ENCODE data around the gene DDX39B. TPM values are rescaled to one million over a fixed set of nuclear protein-coding genes. Genes with fewer than 3 reads are reported as not detected.
A peak's percentile ranks its signal among the peaks of the same experiment; 100 is the strongest.

The DDX39B gene
- total RNA-seq, 1 donor from 2014 or later = 331 TPM

- TF ChIP-seq CTCF (IDR thresholded peaks at IDR 0.05) = no peak
- peak overlapping the region; percentile 74 for H3K27ac Mint-ChIP-seq (ENCODE audit: unreplicated experiment)
- H3K27me3 Mint-ChIP-seq (ENCODE audit: unreplicated experiment) = no peaks in the 10 kb centered on the region
- H3K9me3 Mint-ChIP-seq (ENCODE audit: unreplicated experiment) = no peaks in the 10 kb centered on the region
- no peaks in the 10 kb centered on the region for H3K36me3 Mint-ChIP-seq (ENCODE audit: unreplicated experiment)
- H3K4me1 Mint-ChIP-seq (ENCODE audit: unreplicated experiment) = peaks cover 17% of the 10 kb centered on the region
- H3K4me3 Mint-ChIP-seq (ENCODE audit: unreplicated experiment) = peak overlapping the region; percentile 5
- no peak for DNase-seq (ENCODE audit: extremely low spot score, unreplicated experiment)
Measured at GRCh38 chr6:31485055-31485454, 56.7 kb downstream of the DDX39B start.

- H3K36me3 Mint-ChIP-seq (ENCODE audit: unreplicated experiment) = no peaks in the 10 kb centered on the region
- no peaks in the 10 kb centered on the region for H3K9me3 Mint-ChIP-seq (ENCODE audit: unreplicated experiment)
- no peak overlapping the region for H3K4me3 Mint-ChIP-seq (ENCODE audit: unreplicated experiment)
- H3K4me1 Mint-ChIP-seq (ENCODE audit: unreplicated experiment) = peaks cover 17% of the 10 kb centered on the region
- H3K27me3 Mint-ChIP-seq (ENCODE audit: unreplicated experiment) = no peaks in the 10 kb centered on the region
- TF ChIP-seq CTCF (IDR thresholded peaks at IDR 0.05) = no peak
- no peak for DNase-seq (ENCODE audit: extremely low spot score, unreplicated experiment)
- no peak overlapping the region for H3K27ac Mint-ChIP-seq (ENCODE audit: unreplicated experiment)
Measured at GRCh38 chr6:31483392-31483791, 58.4 kb downstream of the DDX39B start.

GRCh38 chr6:31480574-31480973 is 61.2 kb downstream of the DDX39B start:
- Mint-ChIP-seq H3K9me3 (ENCODE audit: unreplicated experiment) (no peaks in the 10 kb centered on the region), H3K27me3 (ENCODE audit: unreplicated experiment) (no peaks in the 10 kb centered on the region), H3K36me3 (ENCODE audit: unreplicated experiment) (no peaks in the 10 kb centered on the region), H3K4me1 (ENCODE audit: unreplicated experiment) (peaks cover 12% of the 10 kb centered on the region), H3K4me3 (ENCODE audit: unreplicated experiment) (no peak overlapping the region), H3K27ac (ENCODE audit: unreplicated experiment) (no peak overlapping the region)
- peak; percentile 49 for DNase-seq (ENCODE audit: extremely low spot score, unreplicated experiment)
- no peak for TF ChIP-seq CTCF (IDR thresholded peaks at IDR 0.05)

Other genes starting within 250 kb of the DDX39B start
- gene HLA-B, start 184.8 kb downstream of the DDX39B start, total RNA-seq = 642 and 768 TPM in 2 replicates
- gene MICA, start 138.4 kb downstream of the DDX39B start, total RNA-seq = 32.2 and 33.0 TPM in 2 replicates
- gene MICB, start 43.9 kb downstream of the DDX39B start, total RNA-seq = 12.1 and 13.8 TPM in 2 replicates
- gene MCCD1, start 13.0 kb downstream of the DDX39B start, total RNA-seq = not detected in 2 replicates
- 8.8 and 9.0 TPM in 2 replicates for gene ATP6V1G2, start 4.6 kb upstream of the DDX39B start, total RNA-seq
- gene NFKBIL1, start 5.6 kb upstream of the DDX39B start, total RNA-seq = 28.7 and 33.2 TPM in 2 replicates
- gene LTA, start 30.3 kb upstream of the DDX39B start, total RNA-seq = not detected in 2 replicates
- not detected in 2 replicates for gene TNF, start 33.6 kb upstream of the DDX39B start, total RNA-seq
- gene LTB, start 40.4 kb upstream of the DDX39B start, total RNA-seq = not detected in 2 replicates
- not detected in 2 replicates for gene LST1, start 44.3 kb upstream of the DDX39B start, total RNA-seq
- not detected in 2 replicates for gene NCR3, start 51.0 kb upstream of the DDX39B start, total RNA-seq
- not detected in 2 replicates for gene AIF1, start 73.2 kb upstream of the DDX39B start, total RNA-seq
- gene PRRC2A, start 78.7 kb upstream of the DDX39B start, total RNA-seq = 189 and 205 TPM in 2 replicates
- gene BAG6, start 110.7 kb upstream of the DDX39B start, total RNA-seq = 382 and 386 TPM in 2 replicates
- gene APOM, start 113.9 kb upstream of the DDX39B start, total RNA-seq = 2.2 and 4.0 TPM in 2 replicates
- 21.5 and 23.0 TPM in 2 replicates for gene C6orf47, start 118.8 kb upstream of the DDX39B start, total RNA-seq
- 17.0 and 18.7 TPM in 2 replicates for gene GPANK1, start 123.0 kb upstream of the DDX39B start, total RNA-seq
- gene CSNK2B, start 124.1 kb upstream of the DDX39B start, total RNA-seq = 142 and 163 TPM in 2 replicates
- gene LY6G5B, start 128.0 kb upstream of the DDX39B start, total RNA-seq = 14.0 and 17.6 TPM in 2 replicates
- 3.9 and 5.0 TPM in 2 replicates for gene LY6G5C, start 139.1 kb upstream of the DDX39B start, total RNA-seq
- gene ABHD16A, start 161.3 kb upstream of the DDX39B start, total RNA-seq = 46.6 and 50.5 TPM in 2 replicates
- gene LY6G6F, start 164.9 kb upstream of the DDX39B start, total RNA-seq = not detected in 2 replicates
- gene LY6G6D, start 173.3 kb upstream of the DDX39B start, total RNA-seq = not detected in 2 replicates
- not detected in 2 replicates for gene LY6G6C, start 179.7 kb upstream of the DDX39B start, total RNA-seq
- gene MPIG6B, start 181.4 kb upstream of the DDX39B start, total RNA-seq = not detected in 2 replicates
- 91.4 and 96.3 TPM in 2 replicates for gene DDAH2, start 187.3 kb upstream of the DDX39B start, total RNA-seq
- 230 and 242 TPM in 2 replicates for gene CLIC1, start 194.5 kb upstream of the DDX39B start, total RNA-seq
- gene MSH5, start 198.0 kb upstream of the DDX39B start, total RNA-seq = 18.4 and 20.9 TPM in 2 replicates
- 2.5 and 3.4 TPM in 2 replicates for gene SAPCD1, start 220.7 kb upstream of the DDX39B start, total RNA-seq
- gene VWA7, start 235.3 kb upstream of the DDX39B start, total RNA-seq = 0.50 and 0.94 TPM in 2 replicates

All from osteocyte (in vitro differentiated cells).